Endothelial cell of umbilical vein (primary cell): ENCODE results near the gene AIM2. TPM values are rescaled to one million over a fixed set of nuclear protein-coding genes. Genes with fewer than 3 reads are reported as not detected.
A peak's percentile ranks its signal among the peaks of the same experiment; 100 is the strongest.

Experiments
- BruUV-seq: library from RNA; stranded (reverse); fragments of 400-500 nt; replicated peaks from 2 replicates; lab custom pipeline; 2021; lab: Mats Ljungman, UMichigan
- CTCF ChIA-PET: fragments of 300-600, 350-600 bp; sonication (Branson Sonifier 250); formaldehyde crosslinking; loops from one replicate; lab custom pipeline; 2021; ENCODE audit warnings: antibody characterized with exemption, inconsistent platforms; lab: Charles Lee
- POLR2A ChIA-PET: fragments of 300-600, 350-600 bp; sonication (Branson Sonifier 250); formaldehyde crosslinking; loops from one replicate; lab custom pipeline; 2021; ENCODE audit warnings: antibody characterized with exemption, inconsistent platforms; lab: Charles Lee
- DNase-seq: peaks from one replicate; pipeline ENCODE4 v3.0.0-alpha.2; 2011; ENCODE audit warnings: low read depth, low spot score
- FAIRE-seq: peaks from 2 replicates; lab custom pipeline; 2011; peaks lifted over from hg19 to GRCh38; lab: Jason Lieb, UNC
- H2AFZ ChIP-seq: 2 replicates; pipeline ENCODE4 v1.6.0; 2012; ENCODE audit warnings: low read depth, low read length, control low read depth, inconsistent platforms
- H3K27ac ChIP-seq: 2 replicates; pipeline ENCODE4 v1.5.1; 2011; ENCODE audit warnings: low read depth, mild to moderate bottlenecking, control low read depth, low read length, moderate library complexity; ENCODE audit not compliant: insufficient read depth
- H3K27me3 ChIP-seq, 2 experiments: 2 replicates each; pipeline versions ENCODE4 v1.6.0 to v1.6.1; 2011; ENCODE audit warnings: low read length in 2 of 2, mixed read lengths in 1 of 2; ENCODE audit not compliant: control insufficient read depth in 2 of 2, insufficient read depth in 2 of 2
- H3K36me3 ChIP-seq, 2 experiments: 2 replicates in 1 of 2; 3 replicates in 1 of 2; pipeline ENCODE4 v1.5.1; 2011; ENCODE audit warnings: low read length in 2 of 2, mild to moderate bottlenecking in 1 of 2, moderate library complexity in 1 of 2; ENCODE audit not compliant: control insufficient read depth in 2 of 2, insufficient read depth in 2 of 2; ENCODE audit errors: extremely low read depth in 1 of 2
- H3K4me1 ChIP-seq: 3 replicates; pipeline ENCODE4 v1.5.1; 2011; ENCODE audit warnings: mild to moderate bottlenecking, low read length; ENCODE audit not compliant: control insufficient read depth, insufficient read depth; ENCODE audit errors: extremely low read depth
- H3K4me2 ChIP-seq: 2 replicates; pipeline ENCODE4 v1.6.1; 2011; ENCODE audit warnings: low read length, control low read depth, mixed read lengths; ENCODE audit not compliant: insufficient read depth
- H3K4me3 ChIP-seq, 3 experiments: fragments of 200-600 bp in 1 of 3; sonication (generic), shearing (Covaris generic) in 1 of 3; replicated peaks in 1 of 3; 2 replicates each; pipeline ENCODE4 v1.5.1; 2011 to 2016; ENCODE audit warnings: control low read depth in 3 of 3, low read length in 3 of 3, mild to moderate bottlenecking in 2 of 3, inconsistent platforms in 1 of 3, low read depth in 1 of 3, moderate library complexity in 1 of 3; ENCODE audit not compliant: insufficient read depth in 1 of 3
- H3K79me2 ChIP-seq: 2 replicates; pipeline ENCODE4 v1.6.0; 2012; ENCODE audit warnings: low read length, inconsistent platforms; ENCODE audit not compliant: control insufficient read depth, insufficient read depth
- H3K9ac ChIP-seq: replicated peaks from 2 replicates; pipeline ENCODE3; 2011; ENCODE audit warnings: low read length, control low read depth; ENCODE audit not compliant: insufficient read depth; ENCODE audit errors: extremely low read depth
- H3K9me1 ChIP-seq: replicated peaks from 3 replicates; pipeline ENCODE4 v1.6.0; 2011; ENCODE audit warnings: mild to moderate bottlenecking, low read length; ENCODE audit not compliant: control insufficient read depth, insufficient read depth; ENCODE audit errors: extremely low read depth
- H3K9me3 ChIP-seq: replicated peaks from 2 replicates; pipeline ENCODE4 v1.5.1; 2012; ENCODE audit warnings: low read length, inconsistent platforms; ENCODE audit not compliant: control insufficient read depth, insufficient read depth
- H4K20me1 ChIP-seq: replicated peaks from 2 replicates; pipeline ENCODE3; 2011; ENCODE audit warnings: mild to moderate bottlenecking, low read length; ENCODE audit not compliant: control insufficient read depth, insufficient read depth; ENCODE audit errors: extremely low read depth
- EZH2 ChIP-seq: IDR thresholded peaks from 2 replicates; pipeline ENCODE4 v1.6.1; 2012; ENCODE audit warnings: borderline replicate concordance, low read depth, mild to moderate bottlenecking, moderate library complexity, low read length, inconsistent platforms; ENCODE audit not compliant: severe bottlenecking
- FOS ChIP-seq: IDR thresholded peaks from 2 replicates; pipeline ENCODE4 v1.6.1; 2011; ENCODE audit warnings: mild to moderate bottlenecking, low read length, moderate library complexity, borderline replicate concordance; ENCODE audit not compliant: insufficient read depth
- GATA2 ChIP-seq: IDR thresholded peaks from 2 replicates; pipeline ENCODE4 v1.7.0; 2011; ENCODE audit warnings: low read depth, mild to moderate bottlenecking, moderate library complexity, mixed read lengths, low read length; ENCODE audit not compliant: insufficient read length, insufficient read depth
- JUN ChIP-seq: IDR thresholded peaks from 2 replicates; pipeline ENCODE4 v1.6.1; 2011; ENCODE audit warnings: borderline replicate concordance, low read depth; ENCODE audit not compliant: insufficient read length, insufficient read depth
- MAX ChIP-seq: IDR thresholded peaks from 2 replicates; pipeline ENCODE4 v1.6.1; 2011; ENCODE audit not compliant: insufficient read depth, insufficient read length
- MYC ChIP-seq: IDR thresholded peaks from one replicate; pipeline ENCODE4 v1.6.1; 2011; ENCODE audit warnings: mild to moderate bottlenecking, low read depth, low read length
- POLR2A ChIP-seq: IDR thresholded peaks from 2 replicates; pipeline ENCODE4 v1.6.1; 2012; ENCODE audit warnings: low read depth, mild to moderate bottlenecking, control low read depth, low read length
- POLR2AphosphoS5 ChIP-seq: IDR thresholded peaks from 2 replicates; pipeline ENCODE4 v1.6.1; 2012; ENCODE audit warnings: low read depth, mild to moderate bottlenecking, control low read depth, low read length, moderate library complexity; ENCODE audit not compliant: insufficient read depth
- dilution Hi-C: fragments of 300-500 bp; cut with MboI; formaldehyde crosslinking; loops from one replicate; pipeline ENCODE4 v1.15.0; 2019; ENCODE audit warnings: low sequenced_read_pairs; ENCODE audit not compliant: extremely low pct_ligation_motif_present
- intact Hi-C: fragments of 100-400 bp; cut with micrococcal nuclease; formaldehyde crosslinking; loops from one replicate; pipeline ENCODE4 v1.10.0; 2022
- polyA plus RNA-seq, 4 experiments: library from polyadenylated mRNA; depleted of rRNA in 3 of 4; stranded (reverse) in 3 of 4; unstranded in 1 of 4; fragments of >200 nt; gene quantifications; 2 replicates each; pipeline versions ENCODE4 v1.2.1 to v1.2.3, GENCODE V29; 2011 to 2012; ENCODE audit warnings: missing spikeins in 1 of 4
- total RNA-seq: library from RNA; stranded (reverse); gene quantifications from 2 replicates; pipeline ENCODE4 v1.2.3, GENCODE V29; 2021
- TF ChIP-seq, protein P1 (sequence below), 2 donors: IDR thresholded peaks; 1 replicate in 1 of 2; 2 replicates in 1 of 2; pipeline ENCODE4 v1.5.1; 2011; ENCODE audit warnings: low read length in 2 of 2, mild to moderate bottlenecking in 2 of 2, moderate library complexity in 2 of 2, control low read depth in 1 of 2, inconsistent platforms in 1 of 2, low read depth in 1 of 2; ENCODE audit not compliant: insufficient read depth in 1 of 2; ENCODE audit errors: extremely low read depth in 1 of 2

AIM2 gene
- total and polyA plus RNA-seq, 2 donors (not counting 3 experiments of a cell fraction or from before 2014, with no cell fraction given): not detected

DNA sequence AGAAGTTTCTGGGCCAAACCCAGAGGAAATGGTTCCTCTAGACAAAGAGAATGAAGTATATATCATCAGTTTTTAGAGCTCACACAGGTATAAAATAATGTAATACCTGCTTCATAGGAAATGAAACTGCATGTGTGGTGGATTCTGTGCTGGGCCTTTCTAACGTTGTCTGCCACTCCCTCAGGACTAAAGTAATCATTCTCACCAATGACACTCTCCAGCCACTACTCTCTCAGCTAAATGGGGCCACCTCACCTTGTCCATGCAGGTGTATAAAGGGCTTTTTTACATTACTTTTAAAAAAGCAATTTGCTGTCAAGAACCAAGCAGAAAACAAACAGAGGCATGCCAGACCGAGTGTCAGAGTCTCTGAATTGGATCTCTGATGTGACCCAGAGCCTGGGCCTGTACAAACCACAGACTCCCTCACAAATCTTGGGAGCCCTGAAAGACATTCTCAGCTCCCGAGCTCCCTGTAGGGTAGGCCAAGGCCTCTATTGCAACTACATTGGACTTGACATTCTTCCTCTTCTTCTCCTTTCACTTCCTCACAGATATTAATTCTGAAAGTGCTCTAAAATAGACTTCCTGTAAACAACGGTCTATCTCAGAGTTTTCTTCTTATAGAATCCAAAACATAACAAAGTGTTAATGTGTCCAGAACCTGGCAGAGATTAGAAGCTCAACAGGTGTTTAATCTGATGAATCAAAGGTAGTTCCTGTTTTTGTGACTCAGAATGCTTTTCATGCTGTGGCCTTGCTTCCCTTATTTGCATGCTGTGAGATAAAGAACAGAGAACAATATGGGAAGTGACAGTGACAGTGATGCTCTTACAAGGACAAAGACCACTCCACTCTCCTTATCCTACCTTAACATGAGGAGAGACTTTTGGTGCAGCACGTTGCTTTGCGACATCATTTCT lies 8.6 kb downstream of the AIM2 start:
- TF ChIP-seq JUN (no peak), GATA2 (peak; percentile 21)
- H3K4me3 ChIP-seq: no peak overlapping the region
- ChIA-PET POLR2A (no interaction called here), CTCF (interaction anchor here (1.0 to 6.8 kb wide), 2 partner anchors 8 to 864 kb away, joined by 3 to 131 read pairs; no protein-coding TSS in a partner anchor)
- no peaks in the 10 kb centered on the region for H3K9me3 ChIP-seq
- no peak overlapping the region for H3K9ac ChIP-seq
- no peaks in the 10 kb centered on the region for H4K20me1 ChIP-seq
- no peak overlapping the region for H3K4me2 ChIP-seq
- intact Hi-C loops (no loop called here), dilution Hi-C loops (no loop called here)
- no peaks in the 10 kb centered on the region for H3K36me3 ChIP-seq
- BruUV-seq: no TSS peak
- DNase-seq (peak; percentile 22), FAIRE-seq (no peak)
- H2AFZ ChIP-seq: no peak overlapping the region
- H3K79me2 ChIP-seq: no peaks in the 10 kb centered on the region
- H3K9me1 ChIP-seq: no peaks in the 10 kb centered on the region
- peaks cover 0 to 4% of the 10 kb centered on the region in 2 experiments for H3K27me3 ChIP-seq
- no peak overlapping the region for H3K27ac ChIP-seq
- peaks cover 8% of the 10 kb centered on the region for H3K4me1 ChIP-seq

- Histone ChIP-seq H3K4me3 (no peak overlapping the region), H3K4me2 (no peak overlapping the region), H3K27me3 (peaks cover 0 to 2% of the 10 kb centered on the region in 2 experiments), H3K36me3 (no peaks in the 10 kb centered on the region), H3K79me2 (no peaks in the 10 kb centered on the region), H3K4me1 (peaks cover 8% of the 10 kb centered on the region), H3K27ac (no peak overlapping the region), H3K9me1 (no peaks in the 10 kb centered on the region), H3K9me3 (no peaks in the 10 kb centered on the region), H3K9ac (no peak overlapping the region), H4K20me1 (no peaks in the 10 kb centered on the region), H2AFZ (no peak overlapping the region)
- POLR2A ChIA-PET: no interaction called here
- intact Hi-C loops (no loop called here), dilution Hi-C loops (no loop called here)
- TF ChIP-seq, protein P1, sequence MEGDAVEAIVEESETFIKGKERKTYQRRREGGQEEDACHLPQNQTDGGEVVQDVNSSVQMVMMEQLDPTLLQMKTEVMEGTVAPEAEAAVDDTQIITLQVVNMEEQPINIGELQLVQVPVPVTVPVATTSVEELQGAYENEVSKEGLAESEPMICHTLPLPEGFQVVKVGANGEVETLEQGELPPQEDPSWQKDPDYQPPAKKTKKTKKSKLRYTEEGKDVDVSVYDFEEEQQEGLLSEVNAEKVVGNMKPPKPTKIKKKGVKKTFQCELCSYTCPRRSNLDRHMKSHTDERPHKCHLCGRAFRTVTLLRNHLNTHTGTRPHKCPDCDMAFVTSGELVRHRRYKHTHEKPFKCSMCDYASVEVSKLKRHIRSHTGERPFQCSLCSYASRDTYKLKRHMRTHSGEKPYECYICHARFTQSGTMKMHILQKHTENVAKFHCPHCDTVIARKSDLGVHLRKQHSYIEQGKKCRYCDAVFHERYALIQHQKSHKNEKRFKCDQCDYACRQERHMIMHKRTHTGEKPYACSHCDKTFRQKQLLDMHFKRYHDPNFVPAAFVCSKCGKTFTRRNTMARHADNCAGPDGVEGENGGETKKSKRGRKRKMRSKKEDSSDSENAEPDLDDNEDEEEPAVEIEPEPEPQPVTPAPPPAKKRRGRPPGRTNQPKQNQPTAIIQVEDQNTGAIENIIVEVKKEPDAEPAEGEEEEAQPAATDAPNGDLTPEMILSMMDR (IDR thresholded peaks at IDR 0.05; ENCODE audit: extremely low read depth in 1 of 2, insufficient read depth in 1 of 2, low read depth in 1 of 2, low read length in 2 of 2): no peak
- TF ChIP-seq MAX (no peak), POLR2A (no peak), JUN (no peak), FOS (no peak), MYC (no peak), GATA2 (no peak), EZH2 (no peak), POLR2AphosphoS5 (no peak)
- CTCF ChIA-PET: no interaction called here
- FAIRE-seq: no peak
- DNase-seq: no peak
- BruUV-seq: no TSS peak
These were observed 10.5 kb downstream of the AIM2 start for GRCh38 chr1:159066108-159066507.
